ENCODE data around the gene LRIT2.

Gene LRIT2

GRCh38 chr10:84241185-84241790 is 15.9 kb upstream of the LRIT2 start, which contains the start of gene LRIT1:
Gene LRIT1 (minus strand): TSS chr10:84241546. CDS start chr10:84241439, 107 bp downstream.
- DNase-seq (ENCODE audit: low spot score) = no peak

- no peak for DNase-seq (ENCODE audit: low spot score)
These were observed 13.6 kb upstream of the LRIT2 start for GRCh38 chr10:84238909-84239308.

- DNase-seq (ENCODE audit: low spot score) = peak; percentile 78
These were observed 12.1 kb upstream of the LRIT2 start for GRCh38 chr10:84237199-84238051.

DNA sequence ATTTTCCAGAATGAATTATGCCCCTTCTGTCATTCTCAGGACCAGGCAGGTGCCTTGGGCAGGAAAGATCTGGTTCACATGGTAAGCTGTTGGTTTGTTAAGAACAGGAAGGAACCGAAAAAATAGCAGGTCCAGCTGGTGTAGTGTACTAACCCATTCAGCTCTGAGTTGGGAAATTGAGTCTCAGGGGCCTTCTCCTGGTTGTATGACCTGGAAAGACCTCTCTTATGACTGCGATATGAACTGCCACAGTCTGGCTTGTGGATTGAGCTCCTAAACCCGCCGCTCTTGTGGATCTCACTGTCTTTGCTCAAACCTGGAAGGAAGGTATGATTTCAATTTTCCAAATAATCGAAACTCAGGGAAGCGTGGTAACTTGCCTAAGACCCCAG is 11.5 kb upstream of the LRIT2 start:
- no peak for DNase-seq (ENCODE audit: low spot score)

DNA sequence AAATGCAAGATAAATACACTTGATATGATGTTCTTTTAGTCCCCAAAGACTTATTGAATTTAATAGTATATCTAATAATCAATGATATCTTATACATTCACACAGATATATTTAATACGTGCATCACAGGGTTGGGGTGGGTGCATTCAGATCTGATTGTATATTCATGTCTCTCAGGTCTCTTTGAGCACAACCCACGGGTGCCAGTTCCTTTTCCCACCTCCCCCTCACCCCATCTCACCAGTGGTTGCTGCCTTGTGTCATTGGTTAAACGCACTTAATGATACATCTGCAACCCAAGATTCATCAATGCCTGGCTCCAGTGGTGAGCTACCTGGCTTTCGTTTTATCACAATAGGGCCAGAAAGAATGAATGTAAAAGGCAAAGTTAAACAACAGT is 9.8 kb upstream of the LRIT2 start:
- DNase-seq (ENCODE audit: low spot score) = no peak

DNA sequence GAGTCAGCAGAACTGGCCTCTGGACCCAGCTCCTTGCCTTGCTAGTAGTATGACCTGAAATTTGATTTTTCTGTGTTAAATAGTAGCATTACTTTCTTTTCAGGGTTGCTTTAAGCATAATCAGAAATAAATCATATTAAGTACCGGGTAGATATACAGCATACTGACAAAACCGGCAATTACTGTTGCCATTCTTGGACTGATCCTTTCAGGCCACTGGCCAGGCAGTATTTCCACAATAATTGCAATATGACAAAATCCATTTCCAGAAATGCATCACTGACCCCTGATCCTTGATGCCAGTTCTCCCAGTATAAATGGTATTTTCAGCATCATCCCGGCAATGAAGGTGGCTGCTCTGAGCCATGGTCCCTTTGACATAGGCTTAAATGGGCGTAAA is 9.1 kb upstream of the LRIT2 start:
- DNase-seq (ENCODE audit: low spot score) = no peak

DNA sequence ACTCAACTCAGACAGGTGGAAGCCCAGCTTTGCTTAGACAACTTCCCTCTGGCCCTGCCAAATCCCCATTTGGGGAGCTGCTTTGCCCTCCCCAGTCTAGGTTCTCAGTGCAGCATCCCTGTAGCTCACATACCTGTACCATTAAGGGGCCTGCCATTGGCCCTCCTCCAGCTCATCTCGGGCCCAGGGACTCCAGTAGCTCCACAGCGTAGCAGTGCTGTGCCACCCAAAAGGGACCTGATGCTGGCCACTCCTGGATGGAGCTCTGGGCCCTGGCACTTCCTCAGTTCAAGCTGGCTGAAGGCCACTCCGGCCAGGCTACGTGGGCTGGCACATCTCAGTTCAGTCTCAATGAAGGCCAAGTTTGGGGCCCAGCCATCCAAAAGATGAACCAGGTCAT is 8.6 kb upstream of the LRIT2 start:
- DNase-seq (ENCODE audit: low spot score) = no peak

DNA sequence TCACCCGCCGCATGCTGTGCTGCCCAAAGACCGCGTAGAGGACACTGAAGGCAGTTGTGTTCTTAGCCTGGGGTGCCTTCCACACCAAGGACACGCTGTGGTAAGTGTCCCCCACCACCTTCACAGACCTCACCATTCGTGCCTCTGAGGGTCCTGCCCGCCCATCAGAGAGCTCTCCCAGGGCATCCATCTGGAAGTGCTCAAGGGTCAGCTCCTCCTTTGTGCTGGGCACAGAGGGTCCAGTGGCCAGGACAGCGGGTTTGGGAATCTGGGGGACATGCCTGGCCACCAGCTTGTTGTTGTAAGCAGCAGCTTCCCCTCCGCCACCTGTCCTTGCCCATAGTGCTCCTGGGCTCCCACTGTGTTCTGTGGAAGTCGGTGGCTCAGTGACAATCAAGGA is 7.0 kb upstream of the LRIT2 start:
- no peak for DNase-seq (ENCODE audit: low spot score)

DNA sequence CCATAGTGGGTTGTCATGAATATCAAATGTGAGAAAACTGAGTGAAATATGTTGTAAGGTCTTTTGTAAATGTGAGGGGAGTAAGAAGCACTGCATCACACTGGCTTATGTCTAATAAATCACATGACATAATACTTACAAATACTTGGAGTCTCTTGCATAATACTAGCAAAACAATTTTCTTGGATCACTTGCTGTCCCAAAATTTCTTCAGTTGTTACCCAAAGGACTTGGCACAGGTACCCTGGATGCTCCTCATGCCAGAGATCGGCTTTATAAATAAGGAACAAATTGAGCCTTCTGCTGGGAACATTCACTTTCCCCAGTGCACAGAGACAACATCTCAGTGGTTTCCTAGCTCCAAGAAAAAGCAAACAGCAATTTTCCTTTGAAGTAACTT is 5.0 kb upstream of the LRIT2 start:
- DNase-seq (ENCODE audit: low spot score) = no peak

- no peak for DNase-seq (ENCODE audit: low spot score)
These were observed 2.5 kb upstream of the LRIT2 start for GRCh38 chr10:84227810-84228209.

- DNase-seq (ENCODE audit: low spot score) = no peak
These were observed 1.3 kb upstream of the LRIT2 start for GRCh38 chr10:84226616-84227015.

DNA sequence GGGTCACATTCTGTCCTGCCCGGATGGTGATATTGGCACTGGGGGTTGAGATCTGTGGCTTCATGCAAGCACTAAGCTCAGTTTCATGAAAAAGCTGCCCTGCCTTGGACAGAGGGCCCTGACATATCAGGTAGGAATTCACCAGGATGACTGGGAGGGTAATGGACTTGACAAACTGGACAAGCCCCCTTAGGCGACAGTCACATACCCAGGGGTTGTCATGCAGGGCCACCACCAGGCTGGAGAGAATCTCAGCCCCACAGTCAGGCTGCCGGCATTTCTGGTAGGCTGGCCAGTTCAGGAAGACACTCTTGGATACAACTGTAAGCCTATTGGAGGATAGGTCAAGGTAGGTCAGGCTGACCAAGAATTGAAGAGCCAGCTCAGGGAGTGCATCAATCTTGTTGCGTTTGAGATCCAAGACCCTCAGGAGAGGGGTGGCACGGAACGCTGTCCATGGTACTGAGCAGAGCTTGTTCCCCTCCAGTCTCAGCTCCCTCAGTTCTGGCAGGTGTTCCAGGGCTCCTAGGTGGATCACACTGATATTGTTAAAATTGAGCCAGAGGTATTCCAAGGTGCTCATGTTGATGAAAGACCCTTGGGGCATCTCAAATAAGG is 824 bp downstream of the LRIT2 start:
- no peak for DNase-seq (ENCODE audit: low spot score)

DNA sequence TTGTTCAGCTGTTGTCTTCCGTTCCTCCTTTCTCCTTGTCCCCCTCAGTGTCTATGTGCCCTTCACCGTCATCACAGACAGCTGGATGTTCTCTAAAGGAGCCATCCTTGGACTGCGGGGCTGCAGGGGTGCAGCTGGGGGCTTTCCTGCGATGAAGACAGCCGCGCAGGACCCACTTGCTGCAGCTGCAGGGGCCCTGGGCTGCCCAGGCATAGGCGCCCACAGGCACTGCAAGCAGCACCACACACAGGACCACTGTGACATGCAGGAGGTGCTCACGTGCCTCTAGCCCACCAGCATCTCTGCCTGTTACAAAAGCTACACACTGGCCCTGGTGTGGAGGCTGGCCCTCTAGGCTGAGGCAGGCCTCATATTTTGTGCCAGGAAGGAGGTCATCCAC is 3.4 kb downstream of the LRIT2 start:
- DNase-seq (ENCODE audit: low spot score) = no peak

GRCh38 chr10:84217746-84218145 is 7.6 kb downstream of the LRIT2 start:
- DNase-seq (ENCODE audit: low spot score) = no peak

- no peak for DNase-seq (ENCODE audit: low spot score)
These were observed 8.5 kb downstream of the LRIT2 start for GRCh38 chr10:84216834-84217233.

DNA sequence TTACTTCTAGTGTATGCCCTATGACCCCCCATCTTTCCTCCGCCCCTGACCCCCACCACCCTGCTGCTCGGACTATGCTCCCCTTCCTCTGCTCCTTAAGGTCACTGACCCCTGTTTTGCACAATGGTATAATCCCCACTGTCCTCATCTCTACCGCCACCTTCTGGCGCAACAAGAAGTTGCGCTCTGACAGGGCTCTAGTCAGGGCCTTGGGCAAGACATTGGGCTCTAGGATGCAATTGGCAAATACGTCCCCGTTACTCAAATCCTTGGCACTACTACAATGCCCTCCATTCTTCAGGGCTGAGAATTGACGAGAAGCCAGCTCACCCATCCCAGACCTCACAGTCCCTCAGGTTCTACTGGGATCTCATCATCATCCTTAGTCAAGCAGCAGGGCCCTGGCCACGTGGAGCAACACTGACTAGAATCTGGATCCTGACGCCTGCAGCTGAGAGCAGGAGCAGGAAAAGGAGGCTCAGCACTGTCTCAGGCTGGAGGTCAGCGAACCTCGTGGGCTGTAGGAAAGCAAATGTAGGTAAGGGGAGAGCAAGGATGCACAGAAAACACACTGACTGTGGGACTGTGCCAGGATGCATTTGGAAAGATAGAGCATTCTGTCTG is 10.6 kb downstream of the LRIT2 start:
- peak; percentile 66 for DNase-seq (ENCODE audit: low spot score)

GRCh38 chr10:84214046-84214572 is 11.2 kb downstream of the LRIT2 start:
- DNase-seq (ENCODE audit: low spot score) = no peak

GRCh38 chr10:84213076-84213475 is 12.3 kb downstream of the LRIT2 start:
- no peak for DNase-seq (ENCODE audit: low spot score)

DNA sequence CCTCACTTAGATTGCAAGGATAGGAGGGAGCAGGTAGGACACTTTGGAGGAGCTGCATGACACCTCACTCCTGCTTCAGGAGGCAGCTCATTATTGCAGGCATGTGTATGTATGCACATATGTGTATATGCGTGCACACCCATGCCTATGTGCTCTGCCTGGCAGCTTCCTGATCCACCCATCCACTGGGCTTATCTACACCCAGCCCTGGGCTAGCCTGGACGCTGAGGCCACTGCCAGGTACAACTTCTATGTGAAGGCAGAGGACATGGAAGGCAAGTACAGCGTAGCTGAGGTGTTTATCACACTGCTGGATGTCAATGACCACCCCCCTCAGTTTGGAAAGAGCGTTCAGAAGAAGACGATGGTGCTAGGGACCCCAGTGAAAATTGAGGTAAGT is 13.3 kb downstream of the LRIT2 start:
- DNase-seq (ENCODE audit: low spot score) = no peak

- no peak for DNase-seq (ENCODE audit: low spot score)
These were observed 13.8 kb downstream of the LRIT2 start for GRCh38 chr10:84211566-84211965.

- no peak for DNase-seq (ENCODE audit: low spot score)
These were observed 17.3 kb downstream of the LRIT2 start for GRCh38 chr10:84208023-84208422.

DNA sequence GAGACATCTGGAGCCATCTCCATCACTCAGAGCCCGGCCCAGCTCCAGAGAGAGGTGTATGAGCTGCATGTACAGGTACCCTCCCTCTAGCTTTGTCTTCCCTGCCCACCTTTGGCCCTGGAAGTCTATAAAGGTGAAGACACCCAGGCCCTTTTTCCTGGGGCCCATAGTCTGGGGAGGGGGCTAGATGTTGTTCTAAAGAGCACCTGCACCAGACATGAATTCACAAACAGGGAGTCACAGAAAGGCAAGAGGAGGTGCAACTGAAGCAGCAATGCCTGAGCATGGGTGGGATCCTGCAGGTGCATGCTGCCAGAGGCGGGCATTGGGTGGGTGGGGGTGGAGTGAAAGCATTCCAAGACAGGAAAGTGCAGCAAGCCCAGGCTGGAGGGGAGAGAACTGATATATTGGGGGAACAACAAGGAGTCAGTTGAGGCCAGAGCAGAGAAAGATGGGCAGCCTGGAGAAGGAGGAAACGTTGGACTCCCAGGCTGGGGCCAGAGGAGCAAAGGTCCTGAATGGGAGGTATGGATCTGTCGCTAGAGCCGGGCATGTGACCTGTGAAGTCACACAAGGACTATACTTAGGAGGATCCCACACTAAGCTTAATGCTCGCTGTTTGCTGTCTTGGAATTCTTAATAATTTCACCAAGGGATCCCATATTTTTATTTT is 19.4 kb downstream of the LRIT2 start:
- DNase-seq (ENCODE audit: low spot score) = no peak

Measured in ecto neural progenitor cell (in vitro differentiated cells).